Stomach (tissue), 9 donors: ENCODE results near the gene MMP20. TPM values are rescaled to one million over a fixed set of nuclear protein-coding genes. Genes with fewer than 3 reads are reported as not detected.

Experiments used
- DNase-seq, 2 donors: peaks; one replicate each; pipeline versions ENCODE4 v3.0.0 to v3.0.0-alpha.2; 2013 to 2019
- H3K27ac ChIP-seq, 5 donors: fragments of 200-600 bp in 4 of 5; sonication (generic) in 4 of 5; one replicate each; pipeline ENCODE4 v1.5.1; 2013 to 2019; ENCODE audit warnings: mild to moderate bottlenecking in 1 of 5, moderate library complexity in 1 of 5
- H3K27me3 ChIP-seq, 3 donors: fragments of 200-600 bp; sonication (generic); one replicate each; pipeline ENCODE4 v1.5.1; 2017 to 2019; ENCODE audit warnings: mixed run types in 1 of 3
- H3K36me3 ChIP-seq, 4 donors: fragments of 200-600 bp; sonication (generic); 1 replicate in 3 of 4; 2 replicates in 1 of 4; pipeline ENCODE4 v1.5.1; 2016 to 2019
- H3K4me1 ChIP-seq, 4 donors: fragments of 200-600 bp; sonication (generic); one replicate each; pipeline ENCODE4 v1.5.1; 2016 to 2019
- H3K4me3 ChIP-seq, 4 donors: fragments of 200-600 bp; sonication (generic) in 3 of 4; one replicate each; pipeline ENCODE4 v1.5.1; 2016 to 2019; ENCODE audit warnings: mild to moderate bottlenecking in 1 of 4
- H3K9me3 ChIP-seq, 4 donors: fragments of 200-600 bp; sonication (generic); one replicate each; pipeline ENCODE4 v1.5.1; 2016 to 2019
- EP300 ChIP-seq: sonication (generic); formaldehyde crosslinking; IDR thresholded peaks from one replicate; pipeline ENCODE4 v1.6.1; 2017; ENCODE audit warnings: antibody characterized with exemption
- POLR2A ChIP-seq, 4 donors: fragments of 450-650 bp; IDR thresholded peaks; one replicate each; pipeline ENCODE4 v1.6.1; 2016; ENCODE audit warnings: antibody characterized with exemption in 4 of 4, control low read depth in 2 of 4, mild to moderate bottlenecking in 1 of 4, moderate library complexity in 1 of 4
- POLR2AphosphoS5 ChIP-seq, 3 donors: sonication (generic); formaldehyde crosslinking; IDR thresholded peaks; one replicate each; pipeline ENCODE4 v1.6.1; 2016; ENCODE audit warnings: antibody characterized with exemption in 3 of 3
- WGBS, 5 donors: extraction: QIAGEN DNeasy Blood & Tissue Kit in 3 of 5; methylation state at CpG; one replicate each; pipeline versions ENCODE4 v1.1.5 to v1.1.7; 2013 to 2018; 5-methylcytosine and 5-hydroxymethylcytosine counted together
- intact Hi-C: fragments of 100-400 bp; cut with DNase I; formaldehyde crosslinking; loops from one replicate; pipeline ENCODE4 v1.15.1; 2023; ENCODE audit warnings: low total_unique reads
- polyA plus RNA-seq, 3 donors: library from polyadenylated mRNA; stranded (reverse); fragments of 200-250 nt; gene quantifications; one replicate each; pipeline ENCODE4 v1.2.3, GENCODE V29; 2013
- total RNA-seq, 5 donors: library from RNA; depleted of rRNA; stranded (reverse); fragments of >200 nt; gene quantifications; one replicate each; pipeline versions ENCODE4 v1.1.0 to v1.2.3, GENCODE V29; 2014 to 2016
- TF ChIP-seq, protein P1 (sequence below), 7 experiments: fragments of 450-650 bp in 4 of 7; fragments of 200-600 bp in 3 of 7; sonication (generic) in 3 of 7; IDR thresholded peaks; one replicate each; pipeline ENCODE4 v1.5.1; 2016 to 2019; ENCODE audit warnings: antibody characterized with exemption in 7 of 7, control low read depth in 2 of 7, mild to moderate bottlenecking in 1 of 7
- donor health status: healthy with polysubstance abuse.
- donor health status: Bipolar disorder and iron deficiency.
- donor health status: healthy.

The MMP20 gene
- total and polyA plus RNA-seq, 8 donors = not detected

DNA sequence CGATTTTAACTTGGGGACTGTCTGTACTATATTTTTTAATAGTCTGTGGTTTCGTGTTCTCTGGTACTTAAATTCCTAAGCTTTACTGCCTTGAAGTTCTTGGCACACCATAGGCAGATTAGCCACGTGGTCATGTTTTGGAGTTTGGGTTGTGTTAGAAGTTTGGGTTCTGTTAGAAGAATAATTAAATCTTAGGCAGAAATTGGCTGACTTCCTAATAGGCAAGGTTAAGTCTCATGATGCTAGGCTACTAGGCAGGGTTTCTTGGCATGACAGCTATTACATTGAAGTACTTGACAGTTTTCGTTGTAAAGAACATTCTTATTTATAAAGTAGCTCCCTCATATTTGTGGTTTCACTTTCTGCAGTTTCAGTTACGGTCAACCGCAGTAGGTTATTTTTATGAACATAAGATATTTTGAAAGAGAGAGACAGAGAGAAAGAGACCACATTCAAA, 64.5 kb downstream of the MMP20 start:
- peak in 1 of 2 donors; percentile 34 for DNase-seq
- Histone ChIP-seq H3K36me3 (no peaks in the 10 kb centered on the region), H3K27ac (peak overlapping the region in 4 of 5 donors; percentile 21 to 69 (median 58)), H3K27me3 (no peaks in the 10 kb centered on the region), H3K9me3 (no peaks in the 10 kb centered on the region), H3K4me3 (peak overlapping the region; percentile 7 to 35 (median 14)), H3K4me1 (peaks cover 0 to 24% (median 13%) of the 10 kb centered on the region in 4 donors)
- 27 to 46% (median 40%) methylated on average over 6 of the region's 6 CpGs for WGBS, 5 donors
- intact Hi-C loops = no loop called here
- no peak for TF ChIP-seq EP300
- TF ChIP-seq POLR2A (IDR thresholded peaks at IDR 0.05) = no peak
- no peak for TF ChIP-seq POLR2AphosphoS5 (IDR thresholded peaks at IDR 0.05)
- TF ChIP-seq, protein P1, sequence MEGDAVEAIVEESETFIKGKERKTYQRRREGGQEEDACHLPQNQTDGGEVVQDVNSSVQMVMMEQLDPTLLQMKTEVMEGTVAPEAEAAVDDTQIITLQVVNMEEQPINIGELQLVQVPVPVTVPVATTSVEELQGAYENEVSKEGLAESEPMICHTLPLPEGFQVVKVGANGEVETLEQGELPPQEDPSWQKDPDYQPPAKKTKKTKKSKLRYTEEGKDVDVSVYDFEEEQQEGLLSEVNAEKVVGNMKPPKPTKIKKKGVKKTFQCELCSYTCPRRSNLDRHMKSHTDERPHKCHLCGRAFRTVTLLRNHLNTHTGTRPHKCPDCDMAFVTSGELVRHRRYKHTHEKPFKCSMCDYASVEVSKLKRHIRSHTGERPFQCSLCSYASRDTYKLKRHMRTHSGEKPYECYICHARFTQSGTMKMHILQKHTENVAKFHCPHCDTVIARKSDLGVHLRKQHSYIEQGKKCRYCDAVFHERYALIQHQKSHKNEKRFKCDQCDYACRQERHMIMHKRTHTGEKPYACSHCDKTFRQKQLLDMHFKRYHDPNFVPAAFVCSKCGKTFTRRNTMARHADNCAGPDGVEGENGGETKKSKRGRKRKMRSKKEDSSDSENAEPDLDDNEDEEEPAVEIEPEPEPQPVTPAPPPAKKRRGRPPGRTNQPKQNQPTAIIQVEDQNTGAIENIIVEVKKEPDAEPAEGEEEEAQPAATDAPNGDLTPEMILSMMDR (IDR thresholded peaks at IDR 0.05) = no peak

DNA sequence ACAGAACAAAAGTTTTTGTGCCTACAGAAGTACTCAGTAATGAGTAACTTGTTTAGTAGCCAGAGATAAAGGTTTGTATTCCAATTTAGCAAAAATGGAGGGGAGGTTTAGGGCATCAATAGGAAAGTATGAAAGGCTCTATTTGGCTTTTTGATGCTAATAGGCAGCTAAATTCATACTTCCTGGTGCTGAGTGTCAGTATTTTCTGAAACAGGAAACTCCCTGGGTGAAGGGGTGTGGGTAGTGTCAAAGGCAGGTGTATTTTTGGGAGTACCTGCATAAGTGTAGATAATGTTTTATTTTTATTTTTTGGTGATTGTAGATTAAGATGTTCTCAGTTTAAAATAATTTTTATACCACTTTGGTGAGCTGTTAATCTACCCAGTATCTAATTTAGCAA, 65.3 kb downstream of the MMP20 start:
- Histone ChIP-seq H3K27ac (peak overlapping the region in 3 of 5 donors; percentile 21 to 69 (median 63)), H3K27me3 (no peaks in the 10 kb centered on the region), H3K9me3 (no peaks in the 10 kb centered on the region), H3K36me3 (no peaks in the 10 kb centered on the region), H3K4me3 (no peak overlapping the region), H3K4me1 (peaks cover 0 to 24% (median 13%) of the 10 kb centered on the region in 4 donors)
- TF ChIP-seq EP300 = no peak
- no peak for TF ChIP-seq POLR2AphosphoS5 (IDR thresholded peaks at IDR 0.05)
- no peak for TF ChIP-seq POLR2A (IDR thresholded peaks at IDR 0.05)
- TF ChIP-seq, protein P1 (IDR thresholded peaks at IDR 0.05) = no peak
- no peak for DNase-seq
- intact Hi-C loops = no loop called here

DNA sequence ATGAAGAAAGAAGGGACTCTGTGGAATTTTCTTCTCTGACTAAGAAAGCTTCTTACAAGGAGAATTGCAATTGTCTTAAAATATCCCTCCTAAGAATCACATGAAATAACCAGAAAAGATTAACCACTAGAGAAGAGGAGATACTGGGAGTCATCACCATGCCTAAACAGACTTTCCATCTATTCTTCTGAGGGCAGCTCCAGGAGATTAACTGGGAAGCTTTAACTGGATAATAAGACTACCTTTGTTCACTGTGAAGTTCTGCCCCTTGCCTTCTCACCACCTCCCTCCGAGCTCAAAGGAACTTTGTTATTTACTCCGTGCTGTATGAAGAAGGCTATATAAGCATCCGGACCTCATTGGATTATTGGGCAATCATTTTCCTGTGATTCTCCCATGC, 70.0 kb downstream of the MMP20 start:
- Histone ChIP-seq H3K36me3 (no peaks in the 10 kb centered on the region), H3K4me3 (no peak overlapping the region), H3K9me3 (no peaks in the 10 kb centered on the region), H3K27ac (no peak overlapping the region), H3K27me3 (no peaks in the 10 kb centered on the region), H3K4me1 (peaks cover 0 to 14% (median 6%) of the 10 kb centered on the region in 4 donors)
- TF ChIP-seq POLR2A (IDR thresholded peaks at IDR 0.05) (no peak), EP300 (no peak), POLR2AphosphoS5 (IDR thresholded peaks at IDR 0.05) (no peak)
- TF ChIP-seq, protein P1 (IDR thresholded peaks at IDR 0.05) = no peak
- 84 to 96% (median 87%) methylated on average over 3 of the region's 3 CpGs for WGBS, 5 donors
- no peak for DNase-seq
- intact Hi-C loops = no loop called here

DNA sequence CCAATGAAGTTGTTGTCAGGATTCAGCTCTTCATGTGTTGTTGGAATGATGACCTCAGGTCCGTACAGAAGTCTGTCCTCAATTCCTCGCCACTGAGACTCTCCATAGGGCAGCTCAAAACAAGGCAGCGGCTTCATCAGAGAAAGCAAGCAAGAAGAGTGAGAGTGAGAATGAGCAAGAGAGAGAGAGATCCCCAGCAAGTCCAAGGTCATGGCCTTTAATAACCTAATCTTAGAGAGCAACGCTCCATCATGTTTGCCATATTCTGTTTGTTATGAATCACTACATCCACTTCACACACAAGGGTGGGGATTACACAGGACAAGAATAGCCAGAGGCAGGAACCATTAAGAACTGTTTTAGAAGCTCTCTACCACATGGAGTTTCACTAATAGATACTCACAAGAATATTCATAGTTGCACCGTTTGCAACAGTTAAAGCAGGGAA, 71.3 kb downstream of the MMP20 start:
- no peak overlapping the region for H3K4me3 ChIP-seq
- H3K9me3 ChIP-seq = no peaks in the 10 kb centered on the region
- WGBS, 5 donors = 66 to 90% (median 82%) methylated on average over 5 of the region's 5 CpGs
- peak in 1 of 3 donors; percentile 17 for TF ChIP-seq POLR2AphosphoS5 (IDR thresholded peaks at IDR 0.05)
- TF ChIP-seq POLR2A (IDR thresholded peaks at IDR 0.05) = no peak
- TF ChIP-seq, protein P1 (IDR thresholded peaks at IDR 0.05) = no peak
- TF ChIP-seq EP300 = no peak
- H3K36me3 ChIP-seq = no peaks in the 10 kb centered on the region
- no peaks in the 10 kb centered on the region for H3K27me3 ChIP-seq
- intact Hi-C loops = no loop called here
- no peak for DNase-seq
- peaks cover 0 to 6% (median 3%) of the 10 kb centered on the region in 4 donors for H3K4me1 ChIP-seq
- no peak overlapping the region for H3K27ac ChIP-seq
